AG09319 (cell line): Measurements from ENCODE around the gene EI24.
"Not testable (repeated sequence)": the region's sequence is repeated elsewhere in the genome, so short reads cannot be mapped to it uniquely, and the experiment has no call there.

Source experiments
- DNase-seq: peaks from one replicate; pipeline ENCODE4 v3.0.0-alpha.2; 2010; ENCODE audit warnings: low read depth; ENCODE audit errors: extremely low read depth
- TF ChIP-seq, protein P1 (sequence below): IDR thresholded peaks from 2 replicates; pipeline ENCODE4 v1.5.1; 2011; ENCODE audit warnings: low read depth, mild to moderate bottlenecking, inconsistent platforms, low read length, moderate library complexity

EI24 gene

DNA sequence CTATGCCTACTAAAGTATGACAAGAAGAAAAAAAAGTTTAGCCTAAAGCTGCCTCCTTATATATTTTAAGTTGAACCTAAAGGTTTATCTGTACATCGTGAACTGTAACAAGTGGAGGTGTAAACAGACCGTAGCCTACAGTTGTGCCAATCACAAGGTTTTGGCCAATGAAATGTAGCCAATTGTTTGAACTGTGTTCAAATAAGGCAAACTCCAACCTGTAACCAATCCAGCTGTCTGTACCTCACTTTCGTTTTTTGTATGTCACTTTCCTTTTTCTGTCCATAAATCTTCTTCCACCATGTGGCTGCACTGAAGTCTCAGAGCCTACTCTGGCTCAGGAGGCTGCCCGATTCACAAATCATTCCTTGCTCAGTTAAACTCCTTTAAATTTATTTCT, 6.8 kb upstream of the EI24 start:
- DNase-seq: no peak
- TF ChIP-seq, protein P1, sequence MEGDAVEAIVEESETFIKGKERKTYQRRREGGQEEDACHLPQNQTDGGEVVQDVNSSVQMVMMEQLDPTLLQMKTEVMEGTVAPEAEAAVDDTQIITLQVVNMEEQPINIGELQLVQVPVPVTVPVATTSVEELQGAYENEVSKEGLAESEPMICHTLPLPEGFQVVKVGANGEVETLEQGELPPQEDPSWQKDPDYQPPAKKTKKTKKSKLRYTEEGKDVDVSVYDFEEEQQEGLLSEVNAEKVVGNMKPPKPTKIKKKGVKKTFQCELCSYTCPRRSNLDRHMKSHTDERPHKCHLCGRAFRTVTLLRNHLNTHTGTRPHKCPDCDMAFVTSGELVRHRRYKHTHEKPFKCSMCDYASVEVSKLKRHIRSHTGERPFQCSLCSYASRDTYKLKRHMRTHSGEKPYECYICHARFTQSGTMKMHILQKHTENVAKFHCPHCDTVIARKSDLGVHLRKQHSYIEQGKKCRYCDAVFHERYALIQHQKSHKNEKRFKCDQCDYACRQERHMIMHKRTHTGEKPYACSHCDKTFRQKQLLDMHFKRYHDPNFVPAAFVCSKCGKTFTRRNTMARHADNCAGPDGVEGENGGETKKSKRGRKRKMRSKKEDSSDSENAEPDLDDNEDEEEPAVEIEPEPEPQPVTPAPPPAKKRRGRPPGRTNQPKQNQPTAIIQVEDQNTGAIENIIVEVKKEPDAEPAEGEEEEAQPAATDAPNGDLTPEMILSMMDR: no peak

DNA sequence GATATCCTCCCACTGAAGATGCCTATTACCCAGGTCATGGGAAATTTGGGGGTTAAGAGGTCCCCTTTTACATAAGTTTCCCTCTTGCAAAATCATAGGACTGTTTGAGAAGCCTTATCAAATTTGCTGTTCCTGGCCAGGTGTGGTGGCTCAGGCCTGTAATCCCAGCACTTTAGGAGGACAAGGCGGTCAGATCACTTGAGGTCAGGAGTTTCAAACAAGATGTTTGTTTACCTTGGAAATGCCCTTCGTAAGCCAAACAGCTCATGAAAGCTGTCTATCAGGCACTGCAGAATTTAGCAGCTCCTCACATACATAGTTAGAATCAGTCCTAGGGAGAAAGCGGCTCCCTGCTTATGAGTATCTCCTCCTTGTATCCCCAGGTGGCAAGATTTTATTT, 4.9 kb upstream of the EI24 start:
- no peak for DNase-seq
- TF ChIP-seq, protein P1: no peak

DNA sequence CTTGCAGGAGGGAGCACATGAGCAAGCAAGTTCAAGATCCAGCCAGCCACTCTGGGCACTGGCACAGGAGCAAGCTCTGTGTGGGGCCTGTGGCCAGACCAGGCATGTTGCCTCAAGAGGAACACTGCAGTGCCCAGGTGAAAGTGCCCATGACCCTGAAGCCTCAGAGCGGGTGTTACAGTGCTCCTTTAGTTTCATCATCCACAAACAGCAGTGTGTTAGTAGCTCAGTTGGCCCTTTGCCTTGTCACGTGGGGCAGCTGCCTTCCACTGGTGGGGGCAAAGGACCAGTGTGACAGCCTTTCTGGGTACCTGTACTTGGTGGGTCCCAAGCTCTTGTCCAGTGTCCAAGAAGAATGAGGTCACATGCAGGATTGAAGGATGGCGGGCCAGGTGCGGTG, 3.0 kb upstream of the EI24 start:
- DNase-seq: no peak
- TF ChIP-seq, protein P1: no peak

DNA sequence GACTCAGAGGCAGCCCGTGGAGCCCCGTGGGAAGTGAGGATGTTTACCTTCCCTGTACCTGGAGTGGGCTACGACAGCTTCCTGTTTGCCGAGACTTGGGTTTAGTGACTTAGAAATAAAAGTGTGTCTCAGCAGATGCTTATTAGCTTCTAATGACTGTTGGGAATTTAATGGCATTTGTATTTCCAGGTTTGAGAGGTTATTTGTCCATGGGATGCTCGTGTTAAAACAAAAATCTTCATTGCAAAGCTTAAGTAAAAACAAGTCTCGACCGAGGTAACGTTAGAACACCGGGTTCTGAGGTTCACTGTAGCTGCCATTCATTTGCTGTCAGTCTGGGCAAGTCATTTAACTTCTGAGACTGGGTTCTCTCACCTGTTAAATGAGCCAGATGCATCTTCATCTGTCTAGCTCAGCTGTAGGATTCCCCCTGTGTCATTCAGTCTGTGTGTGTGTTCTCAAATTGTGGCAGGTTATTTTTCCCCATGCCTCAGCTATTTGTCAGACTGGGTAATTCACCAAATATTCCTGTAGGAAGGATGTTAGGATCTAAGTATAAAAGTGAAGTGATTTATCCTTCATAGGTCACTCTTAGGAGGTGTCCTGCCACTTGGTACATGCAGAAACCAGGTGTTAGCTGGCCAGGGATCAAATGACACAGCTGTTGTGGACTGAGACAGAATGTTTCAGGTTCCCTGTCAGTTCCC, 791 bp downstream of the EI24 start:
- TF ChIP-seq, protein P1: no peak
- DNase-seq: no peak

DNA sequence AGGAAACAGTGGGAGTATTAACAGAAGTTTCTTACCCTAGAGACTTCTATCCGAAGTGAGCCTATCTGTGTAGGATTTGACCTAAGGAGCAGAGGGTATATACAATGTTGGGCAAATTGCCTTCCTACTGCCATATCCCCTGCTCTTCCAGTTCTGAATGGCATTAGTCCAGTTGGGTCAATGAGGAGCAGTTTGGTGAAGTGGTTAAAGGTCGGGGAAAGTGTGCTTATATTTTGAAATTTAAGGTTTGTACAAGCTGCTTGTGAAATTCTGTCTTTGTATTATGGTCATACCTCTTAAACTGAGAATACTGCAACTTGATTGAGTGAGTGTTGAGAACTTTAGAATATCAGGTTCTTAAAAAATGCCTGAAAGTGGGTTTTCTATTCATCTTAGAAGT, 1.7 kb downstream of the EI24 start:
- TF ChIP-seq, protein P1: no peak
- DNase-seq: no peak

DNA sequence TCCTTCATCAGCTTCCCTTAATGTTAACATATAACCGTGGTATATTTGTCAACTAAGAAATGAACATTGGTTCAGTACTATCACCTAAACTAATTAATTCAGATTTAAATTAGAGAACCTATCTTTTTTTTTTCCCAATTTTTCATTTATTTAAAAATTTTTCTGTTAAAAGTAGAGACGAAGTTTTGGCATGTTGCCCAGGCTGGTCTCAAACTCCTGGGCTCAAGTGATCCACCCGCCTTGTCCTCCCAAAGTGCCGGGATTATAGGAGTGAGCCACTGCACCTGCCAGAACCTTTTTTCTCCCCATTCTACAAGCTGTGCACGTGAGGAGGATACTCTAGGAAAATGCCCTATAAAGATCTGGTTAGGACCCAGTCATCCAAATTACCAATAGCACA, 3.6 kb downstream of the EI24 start:
- DNase-seq: no peak
- TF ChIP-seq, protein P1: no peak

DNA sequence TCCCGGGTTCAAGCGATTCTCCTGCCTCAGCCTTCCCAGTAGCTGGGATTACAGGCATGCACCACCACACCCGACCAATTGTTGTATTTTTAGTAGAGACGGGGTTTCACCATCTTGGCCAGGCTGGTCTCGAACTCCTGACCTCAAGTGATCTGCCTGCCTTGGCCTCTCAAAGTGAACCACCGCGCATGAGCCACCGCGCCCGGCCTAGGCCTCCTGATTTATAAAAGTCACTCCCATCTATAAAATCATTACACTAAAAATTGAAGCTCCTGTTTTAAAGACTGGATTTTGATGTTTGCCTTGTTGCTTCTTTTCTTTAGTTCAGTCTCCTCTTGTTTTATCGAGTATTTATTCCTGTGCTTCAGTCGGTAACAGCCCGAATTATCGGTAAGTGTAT, 7.9 kb downstream of the EI24 start:
- DNase-seq: not testable (repeated sequence)

DNA sequence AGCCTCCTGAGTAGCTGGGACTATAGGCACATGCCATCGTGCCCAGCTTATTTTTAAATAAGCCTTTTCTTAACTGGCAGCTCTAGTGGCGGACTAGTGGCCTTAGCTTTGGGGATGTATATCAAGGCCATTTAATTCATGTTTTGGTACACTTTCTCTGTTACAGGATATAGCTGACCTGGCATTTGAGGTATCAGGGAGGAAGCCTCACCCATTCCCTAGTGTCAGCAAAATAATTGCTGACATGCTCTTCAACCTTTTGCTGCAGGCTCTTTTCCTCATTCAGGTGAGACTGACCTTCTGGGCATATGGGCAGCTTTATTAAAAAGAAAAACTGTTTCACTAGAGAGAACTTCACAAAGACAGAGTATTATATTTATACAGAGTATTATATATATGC, 9.5 kb downstream of the EI24 start:
- TF ChIP-seq, protein P1: no peak
- no peak for DNase-seq
